Naive thymus-derived CD8-positive, alpha-beta T cell (primary cell): ENCODE results near the gene STMND1. TPM values are rescaled to one million over a fixed set of nuclear protein-coding genes. Genes with fewer than 3 reads are reported as not detected.

Source experiments
- ATAC-seq, 2 donors: fragments of 150-1000 bp; cut with Tn5 transposase in 1 of 2; sonication (Bioruptor Pico), chemical (Tn5 transposase) in 1 of 2; 1 replicate in 1 of 2; 2 replicates in 1 of 2; pipeline ENCODE4 v1.10.0; 2021; ENCODE audit warnings: mild to moderate bottlenecking in 2 of 2, moderate library complexity in 2 of 2
- POLR2A ChIA-PET: fragments of 350-600 bp; sonication (Branson Sonifier 250); formaldehyde crosslinking; loops from one replicate; lab custom pipeline; 2021; ENCODE audit warnings: antibody characterized with exemption; lab: Charles Lee
- DNase-seq, 10 donors: peaks; one replicate each; pipeline versions ENCODE4 v3.0.0 to v3.0.0-alpha.2; 2020 to 2022
- H3K27ac Mint-ChIP-seq, 10 donors: one replicate each; pipeline ENCODE4 v1.8.0; 2020 to 2022; ENCODE audit warnings: mild to moderate bottlenecking in 10 of 10, mixed read lengths in 10 of 10, moderate library complexity in 4 of 10, inconsistent platforms in 1 of 10
- H3K27me3 Mint-ChIP-seq, 5 donors: one replicate each; pipeline ENCODE4 v1.8.0; 2021 to 2022; ENCODE audit warnings: mixed read lengths in 5 of 5
- H3K36me3 Mint-ChIP-seq, 3 donors: one replicate each; pipeline ENCODE4 v1.8.0; 2020 to 2022; ENCODE audit warnings: mixed read lengths in 3 of 3, mild to moderate bottlenecking in 2 of 3, inconsistent platforms in 1 of 3
- H3K4me1 Mint-ChIP-seq, 4 donors: one replicate each; pipeline ENCODE4 v1.8.0; 2021 to 2022; ENCODE audit warnings: mixed read lengths in 4 of 4
- H3K4me3 Mint-ChIP-seq, 10 donors: one replicate each; pipeline ENCODE4 v1.8.0; 2020 to 2022; ENCODE audit warnings: mild to moderate bottlenecking in 10 of 10, mixed read lengths in 10 of 10, moderate library complexity in 6 of 10, inconsistent platforms in 1 of 10
- H3K9me3 Mint-ChIP-seq, 9 donors: one replicate each; pipeline ENCODE4 v1.8.0; 2020 to 2022; ENCODE audit warnings: mixed read lengths in 9 of 9, mild to moderate bottlenecking in 3 of 9, inconsistent platforms in 1 of 9, moderate library complexity in 1 of 9
- polyA plus RNA-seq, 3 donors: library from polyadenylated mRNA; unstranded; fragments of 300-500 nt; fragmentation: Illumina TruSeq; gene quantifications; one replicate each; pipeline ENCODE4 v1.2.3, GENCODE V29; 2021
- total RNA-seq, 8 experiments: library from RNA in 2 of 8; stranded (reverse) in 2 of 8; gene quantifications; one replicate each; pipeline ENCODE4 v1.2.3 and lab custom pipeline; 2021 to 2026

STMND1 gene
- total and polyA plus RNA-seq, 5 experiments from 2014 or later: not detected

- ATAC-seq: no peak
- Mint-ChIP-seq H3K36me3 (no peaks in the 10 kb centered on the region), H3K4me3 (no peak overlapping the region), H3K9me3 (no peaks in the 10 kb centered on the region), H3K27ac (no peak overlapping the region), H3K27me3 (peaks cover 2 to 19% (median 8%) of the 10 kb centered on the region in 5 donors), H3K4me1 (no peaks in the 10 kb centered on the region)
- POLR2A ChIA-PET: no interaction called here
- DNase-seq: no peak
Observed at GRCh38 chr6:17178754-17179529, 77.1 kb downstream of the STMND1 start.

GRCh38 chr6:17179530-17180073 is 77.8 kb downstream of the STMND1 start:
- ATAC-seq (no peak), DNase-seq (no peak)
- Mint-ChIP-seq H3K4me3 (no peak overlapping the region), H3K36me3 (no peaks in the 10 kb centered on the region), H3K27me3 (peaks cover 3 to 23% (median 9%) of the 10 kb centered on the region in 5 donors), H3K27ac (no peak overlapping the region), H3K9me3 (no peaks in the 10 kb centered on the region), H3K4me1 (no peaks in the 10 kb centered on the region)
- POLR2A ChIA-PET: no interaction called here

Other genes with a start within 250 kb of the STMND1 start
- not detected for gene RBM24, start 179.3 kb downstream of the STMND1 start, total RNA-seq
- gene RBM24, start 179.3 kb downstream of the STMND1 start, polyA plus RNA-seq: not detected